Upper lobe of left lung (tissue), 4 donors: ENCODE results near the gene USP47.

Experiments
- POLR2A ChIP-seq, 4 donors: fragments of 450-650 bp; IDR thresholded peaks; one replicate each; pipeline ENCODE4 v1.5.1; 2016 to 2017; ENCODE audit warnings: antibody characterized with exemption in 4 of 4, mild to moderate bottlenecking in 2 of 4
- POLR2AphosphoS5 ChIP-seq, 2 donors: sonication (generic); formaldehyde crosslinking; IDR thresholded peaks; one replicate each; pipeline ENCODE4 v1.5.1; 2017; ENCODE audit warnings: antibody characterized with exemption in 2 of 2
- TF ChIP-seq, protein P1 (sequence below), 6 experiments: fragments of 450-650 bp in 4 of 6; fragments of 200-600 bp in 2 of 6; sonication (generic) in 2 of 6; IDR thresholded peaks; one replicate each; pipeline ENCODE4 v1.5.1; 2016 to 2019; ENCODE audit warnings: antibody characterized with exemption in 6 of 6

DNA sequence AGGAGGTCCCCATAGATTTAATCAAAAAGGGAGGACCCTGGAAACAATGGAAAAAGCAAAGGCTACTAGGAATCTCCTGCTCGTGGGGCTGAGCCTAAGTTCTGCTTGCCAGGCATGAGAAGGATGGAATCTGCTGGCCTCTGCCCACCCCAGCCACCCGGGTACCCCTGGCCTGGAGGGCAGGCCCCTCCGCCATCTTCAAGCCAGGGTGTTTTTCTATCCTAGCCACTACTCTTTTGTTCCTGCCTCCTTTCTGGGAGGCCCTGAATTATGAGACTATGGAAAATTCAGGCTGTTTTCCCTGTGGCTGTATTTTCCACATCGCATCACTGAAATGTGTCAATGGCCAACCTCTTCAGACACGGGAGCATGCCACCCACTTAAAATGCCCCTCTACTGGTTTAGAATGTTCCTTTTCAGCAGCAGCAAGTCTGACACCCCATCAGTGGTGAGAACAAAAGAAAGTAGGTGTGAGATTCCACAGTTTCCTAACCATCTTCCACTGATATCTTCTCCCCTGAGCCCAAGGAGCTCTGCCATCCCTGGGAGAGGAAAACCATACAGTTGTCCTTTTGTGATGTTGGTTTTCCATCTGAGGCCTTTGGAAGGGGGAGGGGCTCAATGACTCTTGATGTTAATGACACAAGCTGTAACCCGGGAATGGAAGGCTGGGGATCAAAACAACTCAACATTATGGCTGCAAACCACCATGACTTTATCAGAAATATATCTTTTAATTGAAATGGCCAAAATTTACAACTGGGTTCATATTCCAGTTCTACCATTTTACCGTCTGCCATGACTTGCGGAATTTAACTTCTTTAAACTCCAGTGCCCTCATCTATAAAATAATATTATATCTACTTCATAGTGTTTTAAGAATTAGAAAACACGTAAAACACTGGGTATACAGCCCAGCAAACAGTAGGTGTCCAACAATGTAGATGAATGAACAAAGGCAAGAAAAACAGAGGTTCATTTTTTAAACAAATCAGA lies 144.5 kb downstream of the USP47 start:
- TF ChIP-seq POLR2AphosphoS5 (IDR thresholded peaks at IDR 0.05) (no peak), POLR2A (IDR thresholded peaks at IDR 0.05) (no peak)
- TF ChIP-seq, protein P1, sequence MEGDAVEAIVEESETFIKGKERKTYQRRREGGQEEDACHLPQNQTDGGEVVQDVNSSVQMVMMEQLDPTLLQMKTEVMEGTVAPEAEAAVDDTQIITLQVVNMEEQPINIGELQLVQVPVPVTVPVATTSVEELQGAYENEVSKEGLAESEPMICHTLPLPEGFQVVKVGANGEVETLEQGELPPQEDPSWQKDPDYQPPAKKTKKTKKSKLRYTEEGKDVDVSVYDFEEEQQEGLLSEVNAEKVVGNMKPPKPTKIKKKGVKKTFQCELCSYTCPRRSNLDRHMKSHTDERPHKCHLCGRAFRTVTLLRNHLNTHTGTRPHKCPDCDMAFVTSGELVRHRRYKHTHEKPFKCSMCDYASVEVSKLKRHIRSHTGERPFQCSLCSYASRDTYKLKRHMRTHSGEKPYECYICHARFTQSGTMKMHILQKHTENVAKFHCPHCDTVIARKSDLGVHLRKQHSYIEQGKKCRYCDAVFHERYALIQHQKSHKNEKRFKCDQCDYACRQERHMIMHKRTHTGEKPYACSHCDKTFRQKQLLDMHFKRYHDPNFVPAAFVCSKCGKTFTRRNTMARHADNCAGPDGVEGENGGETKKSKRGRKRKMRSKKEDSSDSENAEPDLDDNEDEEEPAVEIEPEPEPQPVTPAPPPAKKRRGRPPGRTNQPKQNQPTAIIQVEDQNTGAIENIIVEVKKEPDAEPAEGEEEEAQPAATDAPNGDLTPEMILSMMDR (IDR thresholded peaks at IDR 0.05) = no peak
